GM23338 (cell line): ENCODE measurements around the gene SIAH1.

Source experiments
- CREB1 ChIP-seq: fragments of 250-450 bp; sonication (Bioruptor Pico); IDR thresholded peaks from 2 replicates; pipeline ENCODE4 v1.5.0; 2020; ENCODE audit warnings: low read depth, mild to moderate bottlenecking, moderate library complexity
- CTCF ChIP-seq, 2 experiments: fragments of 200-600 bp in 1 of 2; sonication (generic) in 1 of 2; conservative IDR thresholded peaks; 2 replicates each; pipeline versions ENCODE4 v1.5.1 to v1.6.1; 2016 to 2017; ENCODE audit warnings: antibody characterized with exemption in 2 of 2, low read depth in 2 of 2, mild to moderate bottlenecking in 2 of 2, moderate library complexity in 1 of 2
- EZH2 ChIP-seq: fragments of 200-600 bp; sonication (generic); IDR thresholded peaks from one replicate; pipeline ENCODE4 v1.8.0; 2017; ENCODE audit warnings: antibody characterized with exemption, mild to moderate bottlenecking, low read depth; ENCODE audit not compliant: unreplicated experiment
- EZH2phosphoT487 ChIP-seq: fragments of 200-600 bp; sonication (generic); IDR thresholded peaks from one replicate; pipeline ENCODE4 v1.8.1; 2018; ENCODE audit warnings: antibody characterized with exemption; ENCODE audit not compliant: unreplicated experiment
- NANOG ChIP-seq: IDR thresholded peaks from 2 replicates; pipeline ENCODE4 v1.6.1; 2016; ENCODE audit warnings: antibody characterized with exemption, borderline replicate concordance
- POLR2AphosphoS5 ChIP-seq: IDR thresholded peaks from 2 replicates; pipeline ENCODE4 v1.6.1; 2016; ENCODE audit warnings: antibody characterized with exemption, low read depth
- REST ChIP-seq: IDR thresholded peaks from one replicate; pipeline ENCODE4 v1.6.1; 2018; ENCODE audit warnings: antibody characterized with exemption; ENCODE audit not compliant: unreplicated experiment
- STAT1 ChIP-seq: IDR thresholded peaks from one replicate; pipeline ENCODE4 v1.6.1; 2016; ENCODE audit warnings: antibody characterized with exemption; ENCODE audit not compliant: unreplicated experiment
- ZNF331 ChIP-seq: fragments of 250-450 bp; sonication (Bioruptor Pico); IDR thresholded peaks from 2 replicates; pipeline ENCODE4 v1.5.0; 2020; ENCODE audit warnings: low read depth, mild to moderate bottlenecking, moderate library complexity

GRCh38 chr16:48383877-48384519 lies 1.2 kb downstream of the SIAH1 start:
- TF ChIP-seq EZH2 = no peak
- TF ChIP-seq CTCF (conservative IDR thresholded peaks at IDR 0.05; ENCODE audit: low read depth in 2 of 2) = no peak
- no peak for TF ChIP-seq POLR2AphosphoS5
- TF ChIP-seq REST = no peak
- no peak for TF ChIP-seq STAT1
- TF ChIP-seq EZH2phosphoT487 = no peak
- no peak for TF ChIP-seq NANOG
- TF ChIP-seq ZNF331 (CRISPR knock-in tag) = no peak
- no peak for TF ChIP-seq CREB1
